ENCODE data around the gene FADS2.

The FADS2 gene

GRCh38 chr11:61861634-61862033, 33.5 kb downstream of the FADS2 start:
- TF ChIP-seq EZH2phosphoT487 (conservative IDR thresholded peaks at IDR 0.05; ENCODE audit: low read length) (no peak), CTCF (IDR thresholded peaks at IDR 0.05; ENCODE audit: insufficient read depth, low read length, poor library complexity, severe bottlenecking) (no peak)
- Histone ChIP-seq H3K36me3 (ENCODE audit: low read length) (no peaks in the 10 kb centered on the region), H3F3A (ENCODE audit: insufficient read depth) (no peaks in the 10 kb centered on the region)

GRCh38 chr11:61862714-61863547, 34.8 kb downstream of the FADS2 start:
- Histone ChIP-seq H3K9me3 (ENCODE audit: insufficient read depth, low read length) (no peaks in the 10 kb centered on the region), H3F3A (ENCODE audit: insufficient read depth) (no peaks in the 10 kb centered on the region), H3K4me2 (ENCODE audit: low read depth, low read length, poor library complexity, severe bottlenecking) (no peak overlapping the region), H3K79me2 (ENCODE audit: insufficient read depth, low read length) (no peaks in the 10 kb centered on the region), H3K36me3 (ENCODE audit: low read length) (no peaks in the 10 kb centered on the region), H3K27ac (ENCODE audit: low read depth, low read length) (no peak overlapping the region), H4K20me1 (ENCODE audit: low read depth, low read length) (no peaks in the 10 kb centered on the region), H3K4me3 (ENCODE audit: insufficient read depth, low read length, poor library complexity, severe bottlenecking) (no peak overlapping the region), H3K27me3 (ENCODE audit: low read length) (no peaks in the 10 kb centered on the region), H3K9me2 (replicated peaks; ENCODE audit: insufficient read depth, low read length) (no peaks in the 10 kb centered on the region), H3K9ac (ENCODE audit: low read length) (no peak overlapping the region), H2AFZ (ENCODE audit: low read depth, low read length, severe bottlenecking) (no peak overlapping the region)
- no peak for TF ChIP-seq CTCF (IDR thresholded peaks at IDR 0.05; ENCODE audit: insufficient read depth, low read length, poor library complexity, severe bottlenecking)
- TF ChIP-seq EZH2phosphoT487 (conservative IDR thresholded peaks at IDR 0.05; ENCODE audit: low read length) = no peak

More at GRCh38 chr11:61861634-61862033, 33.5 kb downstream of the FADS2 start:
- Histone ChIP-seq H3K4me3 (ENCODE audit: insufficient read depth, low read length, poor library complexity, severe bottlenecking) (no peak overlapping the region), H3K27ac (ENCODE audit: low read depth, low read length) (no peak overlapping the region), H3K9ac (ENCODE audit: low read length) (no peak overlapping the region), H4K20me1 (ENCODE audit: low read depth, low read length) (no peaks in the 10 kb centered on the region), H3K79me2 (ENCODE audit: insufficient read depth, low read length) (no peaks in the 10 kb centered on the region), H3K9me3 (ENCODE audit: insufficient read depth, low read length) (no peaks in the 10 kb centered on the region), H3K9me2 (replicated peaks; ENCODE audit: insufficient read depth, low read length) (no peaks in the 10 kb centered on the region), H2AFZ (ENCODE audit: low read depth, low read length, severe bottlenecking) (no peak overlapping the region), H3K27me3 (ENCODE audit: low read length) (no peaks in the 10 kb centered on the region), H3K4me2 (ENCODE audit: low read depth, low read length, poor library complexity, severe bottlenecking) (no peak overlapping the region)

GRCh38 chr11:61863548-61864081, 35.5 kb downstream of the FADS2 start:
- H3K9ac ChIP-seq (ENCODE audit: low read length) = no peak overlapping the region
- no peaks in the 10 kb centered on the region for H3K79me2 ChIP-seq (ENCODE audit: insufficient read depth, low read length)
- no peaks in the 10 kb centered on the region for H3F3A ChIP-seq (ENCODE audit: insufficient read depth)
- no peak overlapping the region for H3K4me2 ChIP-seq (ENCODE audit: low read depth, low read length, poor library complexity, severe bottlenecking)
- H4K20me1 ChIP-seq (ENCODE audit: low read depth, low read length) = no peaks in the 10 kb centered on the region
- no peak overlapping the region for H2AFZ ChIP-seq (ENCODE audit: low read depth, low read length, severe bottlenecking)
- H3K36me3 ChIP-seq (ENCODE audit: low read length) = no peaks in the 10 kb centered on the region
- H3K27me3 ChIP-seq (ENCODE audit: low read length) = no peaks in the 10 kb centered on the region
- no peaks in the 10 kb centered on the region for H3K9me3 ChIP-seq (ENCODE audit: insufficient read depth, low read length)
- no peak overlapping the region for H3K4me3 ChIP-seq (ENCODE audit: insufficient read depth, low read length, poor library complexity, severe bottlenecking)
- H3K9me2 ChIP-seq (replicated peaks; ENCODE audit: insufficient read depth, low read length) = no peaks in the 10 kb centered on the region
- TF ChIP-seq CTCF (IDR thresholded peaks at IDR 0.05; ENCODE audit: insufficient read depth, low read length, poor library complexity, severe bottlenecking) (no peak), EZH2phosphoT487 (conservative IDR thresholded peaks at IDR 0.05; ENCODE audit: low read length) (no peak)
- H3K27ac ChIP-seq (ENCODE audit: low read depth, low read length) = no peak overlapping the region

All from SU-DHL-6 (cell line).